GM21360 (cell line): ENCODE data around the gene ZNF99.
"Not testable (repeated sequence)": the region's sequence is repeated elsewhere in the genome, so short reads cannot be mapped to it uniquely, and the experiment has no call there.

ENCODE experiments used
- ATAC-seq: cut with Tn5 transposase; IDR thresholded peaks from one replicate; pipeline ENCODE4 v1.9.1; 2021; ENCODE audit warnings: mild to moderate bottlenecking, moderate library complexity; ENCODE audit not compliant: unreplicated experiment

ZNF99 gene

GRCh38 chr19:22783651-22784410 is at the start of gene ZNF99:
Gene ZNF99, minus strand, starts transcription at chr19:22784151. Its CDS starts 135 bp downstream, at chr19:22784016.
- no peak for ATAC-seq

GRCh38 chr19:22832031-22832762 is 48.2 kb upstream of the ZNF99 start, which contains the start of gene ZNF723:
Gene ZNF723, plus strand, starts transcription at chr19:22832291. Its CDS starts 89 bp downstream, at chr19:22832380.
- ATAC-seq = no peak

GRCh38 chr19:22831211-22831610 is 47.3 kb upstream of the ZNF99 start:
- ATAC-seq = no peak

GRCh38 chr19:22814124-22814523 is 30.2 kb upstream of the ZNF99 start:
- no peak for ATAC-seq

GRCh38 chr19:22807061-22807835 is 23.3 kb upstream of the ZNF99 start:
- no peak for ATAC-seq

GRCh38 chr19:22806418-22806817 is 22.5 kb upstream of the ZNF99 start:
- ATAC-seq = no peak

GRCh38 chr19:22797040-22797439 is 13.1 kb upstream of the ZNF99 start:
- ATAC-seq = no peak

- not testable (repeated sequence) for ATAC-seq
Observed at GRCh38 chr19:22792863-22793262, 8.9 kb upstream of the ZNF99 start.

GRCh38 chr19:22735911-22736645 is 47.9 kb downstream of the ZNF99 start:
- no peak for ATAC-seq

- no peak for ATAC-seq
Observed at GRCh38 chr19:22733691-22734090, 50.3 kb downstream of the ZNF99 start.

- ATAC-seq = not testable (repeated sequence)
Observed at GRCh38 chr19:22728214-22728613, 55.7 kb downstream of the ZNF99 start.

GRCh38 chr19:22721533-22721932 is 62.4 kb downstream of the ZNF99 start:
- ATAC-seq = not testable (repeated sequence)

- ATAC-seq = no peak
Observed at GRCh38 chr19:22708983-22709382, 75.0 kb downstream of the ZNF99 start.

- not testable (repeated sequence) for ATAC-seq
Observed at GRCh38 chr19:22703096-22703495, 80.9 kb downstream of the ZNF99 start.

- ATAC-seq = not testable (repeated sequence)
Observed at GRCh38 chr19:22702661-22703060, 81.3 kb downstream of the ZNF99 start.
